ENCODE results near the gene PTPN21.

Gene PTPN21

DNA sequence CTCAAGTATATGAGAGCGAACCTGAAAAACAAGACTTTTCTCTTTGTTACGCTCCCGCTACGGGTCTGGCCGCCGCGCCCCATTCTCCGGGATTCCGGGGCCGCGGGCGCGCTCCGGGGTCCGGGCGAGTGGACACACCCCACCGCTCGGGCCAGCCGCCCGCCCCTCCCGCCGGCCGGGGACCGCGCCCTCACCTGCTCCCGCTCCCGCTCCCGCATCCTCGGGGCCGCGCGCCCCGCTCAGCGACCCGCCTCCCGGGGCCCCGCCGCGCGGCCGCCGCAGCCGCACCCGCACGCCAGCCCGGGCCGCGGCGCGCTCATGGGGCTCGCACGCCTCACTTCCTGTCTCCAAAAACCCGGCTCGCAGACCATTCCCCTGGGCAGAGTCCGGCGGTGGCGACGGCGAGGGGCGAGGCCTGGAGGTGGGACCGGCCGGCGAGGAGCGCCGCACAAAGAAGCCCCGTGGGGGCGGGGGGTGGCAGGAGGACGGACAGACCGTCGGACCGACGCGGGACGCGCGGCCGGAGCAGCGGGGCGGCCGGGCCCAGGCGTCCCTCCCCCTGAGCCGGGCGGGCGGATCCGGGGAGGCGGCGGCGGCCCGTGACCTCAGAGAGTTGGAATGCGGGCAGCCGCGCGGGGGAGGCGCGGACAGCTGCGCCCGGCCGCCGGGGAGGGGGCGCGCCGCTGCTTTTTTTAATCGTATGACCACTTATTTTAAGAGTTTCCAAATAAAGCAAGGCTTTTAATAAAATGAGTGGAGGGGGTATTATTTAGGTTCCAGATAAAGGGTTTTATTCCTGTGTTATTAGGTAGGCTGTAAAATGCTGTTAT, at the start of gene PTPN21:
Gene PTPN21 (minus strand): TSS at position 551 of the 830 bp plus-strand sequence. CDS start 4,590 bp downstream, outside the sequence.
- DNase-seq: peak; percentile 45

DNA sequence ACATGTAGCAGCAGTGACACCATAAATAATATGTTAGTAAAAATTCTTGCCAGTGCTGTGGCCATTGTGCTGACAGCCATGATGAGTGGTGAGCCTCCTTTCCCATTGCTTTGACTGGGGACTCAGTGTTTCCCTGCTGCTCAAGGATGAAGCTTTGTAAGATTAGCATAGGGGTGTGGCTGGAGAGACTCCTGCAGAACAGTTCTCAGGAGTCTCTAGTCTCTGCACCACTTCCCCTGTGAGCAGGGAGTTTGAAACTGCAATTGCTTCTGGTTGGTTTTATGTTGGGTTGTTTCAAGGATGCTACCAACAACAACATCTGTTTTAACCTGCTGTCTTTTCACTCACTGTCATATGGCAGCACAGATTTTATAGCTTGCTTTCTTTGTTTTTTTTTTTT, 49.4 kb upstream of the PTPN21 start:
- no peak for DNase-seq

DNA sequence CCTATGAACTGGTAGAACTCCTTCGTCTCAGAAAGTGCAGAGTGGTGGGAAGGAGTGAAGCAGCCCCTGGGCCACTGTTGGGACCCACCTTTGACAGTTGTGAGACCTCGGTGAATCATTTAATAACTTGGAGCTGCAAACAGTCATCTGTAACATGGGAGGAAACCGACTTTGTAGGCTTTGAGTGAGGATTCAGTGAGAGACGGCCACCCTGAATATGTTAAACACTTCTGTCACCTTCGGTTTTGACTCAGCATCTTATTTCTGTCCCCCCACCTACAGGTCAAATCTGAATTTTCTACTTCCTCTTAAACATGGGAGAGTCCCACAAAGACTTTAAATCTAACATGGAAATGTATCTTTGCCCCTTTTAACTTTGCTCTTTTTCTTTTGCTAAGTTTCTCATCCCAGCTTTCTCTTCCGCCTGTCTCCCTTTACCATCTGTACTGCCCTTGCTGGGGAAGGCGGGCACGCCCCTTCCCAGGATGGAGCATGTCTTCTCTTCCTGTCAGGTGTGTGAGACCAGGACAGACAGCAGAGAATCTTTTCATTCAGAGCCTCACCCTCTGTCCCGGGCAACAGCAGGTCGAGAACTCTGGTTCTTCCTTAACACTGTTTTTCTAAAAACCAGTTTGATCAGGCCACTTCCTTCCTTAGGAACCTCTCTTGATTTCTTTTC, 45.1 kb upstream of the PTPN21 start:
- DNase-seq: no peak

- no peak for DNase-seq
Observed at GRCh38 chr14:88599326-88599725, 44.5 kb upstream of the PTPN21 start.

DNA sequence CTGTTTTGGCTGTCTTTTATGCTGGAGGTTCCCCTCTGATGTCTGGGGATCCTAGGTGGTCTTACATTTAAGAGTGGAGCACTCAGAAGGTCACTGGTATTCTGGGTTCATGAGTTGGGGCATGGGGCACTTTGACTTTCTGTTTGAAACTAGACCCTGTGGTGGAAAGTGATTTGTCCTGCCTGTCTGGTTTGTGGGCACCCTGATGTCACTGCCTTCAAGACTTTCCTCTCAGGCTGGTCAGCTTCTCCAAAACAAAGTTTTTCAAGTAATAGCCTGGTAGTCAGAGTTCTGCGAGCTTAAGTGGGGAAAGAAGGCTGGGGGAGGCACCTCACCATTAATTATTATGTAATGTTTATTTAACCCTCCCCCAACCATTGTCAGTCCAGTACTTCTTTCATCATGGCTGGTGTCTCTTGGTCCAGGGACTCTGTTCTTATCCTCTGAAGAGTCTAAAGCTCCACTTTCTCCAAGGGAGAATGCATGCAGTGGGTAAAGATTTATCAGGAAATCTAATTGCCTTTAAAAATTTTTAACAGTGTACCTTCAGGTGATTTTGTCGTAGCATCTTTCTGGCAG, 43.4 kb upstream of the PTPN21 start:
- DNase-seq: no peak

DNA sequence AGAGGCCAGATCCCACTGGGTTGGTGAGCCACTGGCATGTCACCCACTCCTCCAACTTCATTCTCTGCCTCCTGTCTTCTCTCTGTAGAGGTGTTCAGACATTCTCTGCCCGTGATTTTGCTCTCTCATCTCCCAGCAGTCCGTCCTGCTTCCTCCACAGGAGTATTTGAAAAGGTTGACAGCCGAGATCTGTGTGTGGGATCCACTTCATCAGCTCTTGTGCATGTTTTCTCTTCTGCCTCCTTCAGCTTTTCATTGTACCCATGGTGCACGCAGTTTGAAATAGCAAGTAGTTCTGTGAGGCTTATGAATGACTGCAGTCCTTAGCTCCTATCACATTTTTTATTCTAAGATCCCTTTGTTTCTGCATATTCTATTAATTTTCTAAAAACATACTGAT, 42.8 kb upstream of the PTPN21 start:
- no peak for DNase-seq

DNA sequence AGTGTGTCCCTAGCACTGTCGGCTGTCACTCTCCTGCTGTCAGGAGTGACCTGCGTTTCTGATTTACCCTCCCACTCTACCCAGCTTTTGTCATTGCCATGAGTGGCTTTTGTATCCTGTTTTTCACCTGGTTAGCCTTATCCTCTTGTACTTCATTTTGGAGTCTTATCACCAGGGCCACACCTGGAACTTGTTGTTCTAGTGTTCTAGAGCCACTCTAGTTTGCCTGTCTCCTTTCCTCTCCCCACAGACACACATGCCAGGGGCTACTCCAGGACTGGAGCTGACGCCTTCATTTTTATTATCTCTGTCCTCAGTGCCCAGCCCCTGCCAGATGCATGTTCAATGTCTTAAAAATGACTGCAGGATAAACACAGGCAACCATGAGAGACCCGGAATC, 42.2 kb upstream of the PTPN21 start:
- no peak for DNase-seq

DNA sequence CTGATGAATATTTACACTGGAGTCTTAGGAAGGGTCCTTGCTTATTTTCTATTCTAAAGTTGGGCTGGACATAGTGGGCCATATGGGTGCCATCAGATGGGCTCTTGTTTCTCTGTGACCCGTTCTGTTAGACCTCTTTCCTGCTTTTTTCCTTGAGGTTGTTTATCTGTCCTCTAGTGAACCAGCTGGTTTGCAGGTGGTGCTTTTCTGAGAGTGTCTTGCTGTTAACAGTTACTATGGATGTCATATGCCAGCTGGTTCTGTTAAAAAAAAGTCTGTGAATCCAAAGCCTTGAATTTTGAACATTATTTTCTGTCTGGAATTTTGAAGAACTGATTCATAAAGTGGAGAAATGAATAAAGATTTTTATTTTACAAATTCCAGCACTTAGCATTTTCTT, 37.2 kb upstream of the PTPN21 start:
- DNase-seq: no peak

DNA sequence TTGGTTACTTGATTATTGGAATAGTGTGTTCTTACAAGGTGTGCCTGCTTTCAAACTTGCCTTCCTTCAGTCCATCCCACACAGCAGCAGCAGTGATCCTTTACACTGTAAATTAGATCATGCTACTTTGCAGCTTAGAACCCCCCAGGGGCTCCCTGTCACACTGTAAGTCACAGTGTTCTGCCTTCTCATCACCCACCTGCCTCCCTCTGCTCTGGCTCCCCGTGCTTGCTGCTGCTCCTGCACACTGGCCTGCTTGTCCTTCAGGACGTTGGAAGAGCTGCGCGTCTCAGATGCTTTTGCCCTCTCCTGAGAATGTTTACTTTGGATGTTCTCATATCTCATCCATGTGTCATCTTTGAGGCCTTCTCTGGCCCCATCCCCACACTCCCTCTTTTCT, 35.4 kb upstream of the PTPN21 start:
- DNase-seq: no peak

DNA sequence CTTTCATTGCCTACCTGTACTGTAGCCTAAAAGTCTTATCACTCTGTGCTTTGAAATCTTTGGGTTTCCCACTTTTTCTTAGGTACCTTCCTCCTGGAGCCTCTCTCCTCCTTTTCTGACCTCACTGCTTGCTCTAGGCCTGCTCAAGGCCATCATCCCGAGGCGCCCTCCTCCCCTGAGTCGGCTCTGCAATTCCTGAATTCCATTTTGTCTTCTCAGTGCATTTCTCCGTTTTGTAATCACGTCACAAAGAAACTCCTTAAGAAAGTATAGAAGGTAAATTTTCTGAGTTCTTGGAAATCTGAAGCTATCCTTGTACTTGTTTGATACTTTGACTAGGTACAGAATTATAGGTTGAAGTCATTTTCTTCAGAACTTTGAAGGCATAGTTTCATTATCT, 33.3 kb upstream of the PTPN21 start:
- no peak for DNase-seq

GRCh38 chr14:88584451-88584850, 29.6 kb upstream of the PTPN21 start:
- no peak for DNase-seq

DNA sequence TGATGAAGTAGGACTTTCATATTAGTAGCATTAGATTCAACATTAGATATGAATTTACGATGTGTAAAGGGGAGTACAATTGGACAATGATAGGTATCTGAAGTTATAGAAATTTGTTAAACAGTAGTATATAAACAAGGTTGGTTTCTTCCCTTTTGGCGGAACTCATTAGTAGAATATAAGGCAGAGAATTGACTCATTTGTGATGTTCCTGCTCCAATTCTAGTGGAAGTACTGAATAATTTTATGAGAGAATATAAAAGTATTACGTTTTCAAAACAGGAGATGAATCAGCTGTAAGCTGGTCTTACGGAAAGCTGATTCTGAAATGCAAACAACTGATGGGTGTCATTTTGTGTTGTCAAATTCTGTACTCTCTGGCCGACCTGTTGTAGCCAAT, 21.4 kb upstream of the PTPN21 start:
- DNase-seq: no peak

DNA sequence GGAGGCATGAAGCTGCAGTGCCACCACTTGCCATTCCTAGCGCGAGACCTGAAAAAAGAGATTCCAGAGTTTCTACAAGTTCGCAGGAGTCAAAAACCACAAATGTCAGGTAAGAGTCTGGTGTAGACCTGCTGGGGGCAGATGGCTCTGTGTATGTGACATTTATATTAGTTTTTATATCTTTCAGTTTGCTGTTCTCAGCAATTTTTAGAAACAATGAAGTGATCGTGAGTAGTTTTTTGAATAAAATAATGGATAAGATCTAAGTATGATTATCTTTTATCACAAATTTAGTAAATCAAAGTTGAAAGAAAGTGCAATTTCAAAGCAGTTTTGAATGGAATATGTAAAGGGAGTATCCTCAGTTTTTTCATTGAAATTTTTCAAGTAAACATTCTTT, 17.3 kb upstream of the PTPN21 start:
- DNase-seq: no peak

DNA sequence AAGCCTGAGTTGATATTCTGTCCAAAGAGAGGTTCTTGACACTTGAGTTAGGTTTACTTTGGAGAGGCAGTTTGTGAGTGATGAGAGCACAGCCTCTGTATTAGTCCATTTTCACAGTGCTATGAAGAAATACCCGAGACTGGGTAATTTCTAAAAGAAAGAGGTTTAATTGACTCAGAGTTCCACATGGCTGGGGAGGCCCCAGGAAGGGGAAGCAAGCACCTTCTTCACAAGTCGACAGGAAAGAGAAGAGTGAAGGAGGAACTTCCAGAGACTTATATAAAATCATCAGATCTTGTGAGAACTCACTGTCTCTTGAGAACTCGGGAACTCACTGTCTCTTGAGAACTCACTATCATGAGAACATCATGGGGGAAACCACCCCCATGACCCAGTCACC, 13.4 kb upstream of the PTPN21 start:
- DNase-seq: no peak

DNA sequence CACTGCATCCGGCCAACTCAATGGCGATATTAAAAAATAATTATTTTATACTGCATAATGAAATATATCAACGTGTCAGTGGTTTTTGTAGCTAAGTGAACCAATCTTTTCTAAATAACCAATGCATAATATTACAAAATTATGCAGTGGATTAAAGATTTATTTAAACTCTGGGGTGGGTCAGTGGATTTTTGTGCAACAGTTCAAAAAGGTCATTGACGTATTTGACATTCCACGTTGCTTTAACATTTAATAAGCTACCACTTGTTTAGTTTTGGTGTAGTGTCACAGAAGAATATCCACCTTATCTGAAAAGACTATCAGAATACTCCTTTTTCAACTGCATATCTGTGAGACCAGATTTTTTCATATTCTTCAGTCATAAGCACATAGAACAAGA, 10.6 kb upstream of the PTPN21 start:
- DNase-seq: no peak

DNA sequence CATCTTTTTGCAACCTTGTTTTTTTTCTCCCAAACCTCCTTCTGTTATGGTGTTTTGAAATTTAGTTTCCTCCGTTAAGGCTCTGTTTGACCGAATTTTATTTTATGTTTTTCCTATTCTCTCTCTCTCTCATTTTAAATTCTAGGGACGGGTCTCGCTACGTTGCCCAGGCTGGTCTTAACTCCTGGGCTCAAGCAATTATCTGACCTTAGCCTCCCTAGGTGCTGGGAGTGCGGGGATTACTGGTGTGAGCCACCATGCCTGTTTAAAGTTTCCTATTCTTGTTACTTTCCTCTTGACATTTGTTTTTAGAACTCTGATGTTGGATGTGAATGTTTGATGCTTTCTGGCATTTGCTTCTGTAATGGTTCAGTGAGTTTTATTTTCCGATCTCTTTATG, 9.0 kb upstream of the PTPN21 start:
- no peak for DNase-seq

DNA sequence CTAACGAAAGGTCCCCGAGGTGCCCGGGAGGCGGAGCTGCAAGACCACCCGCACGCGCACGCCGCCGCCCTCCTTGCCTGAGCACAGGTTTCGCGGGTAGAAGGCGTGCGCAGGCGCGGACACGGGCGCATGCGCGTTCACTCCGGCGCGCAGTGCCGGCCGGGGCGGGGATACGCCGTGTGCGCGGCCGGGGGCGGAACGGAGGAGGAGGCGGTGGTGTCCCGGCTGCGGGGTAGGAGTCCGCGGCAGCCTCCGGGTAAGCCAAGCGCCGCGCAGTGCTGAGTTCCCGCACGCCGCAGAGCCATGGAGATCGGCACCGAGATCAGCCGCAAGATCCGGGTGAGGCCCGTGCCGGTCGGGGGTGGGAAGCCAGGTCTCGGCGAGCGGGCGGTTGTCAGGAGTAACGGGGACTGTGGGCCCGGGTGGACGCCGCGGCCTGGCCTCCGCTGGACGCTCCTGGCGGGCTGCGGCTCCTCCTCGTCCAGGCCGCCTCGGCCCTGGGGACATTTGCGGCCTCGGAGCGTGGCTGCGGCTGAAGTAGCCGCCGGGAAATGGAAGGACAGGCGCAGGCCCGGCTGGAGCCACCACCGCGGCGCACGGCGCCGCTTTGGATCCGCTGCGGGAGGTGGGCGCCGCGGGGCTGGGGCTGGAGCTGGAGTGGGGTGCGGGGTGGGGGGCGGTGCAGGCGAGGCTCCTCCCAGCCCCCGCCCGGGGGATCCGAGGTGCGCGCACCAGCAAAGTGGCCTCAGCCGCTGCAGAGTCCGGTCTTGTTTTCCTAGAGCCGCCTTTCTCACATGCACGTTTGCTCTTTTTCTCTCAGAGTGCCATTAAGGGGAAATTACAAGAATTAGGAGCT, 8.3 kb upstream of the PTPN21 start, which contains the start of gene ZC3H14:
Gene ZC3H14 (plus strand): TSS at position 207 of the 856 bp plus-strand sequence. CDS start 97 bp downstream, at position 304.
- peak; percentile 88 for DNase-seq

GRCh38 chr14:88562532-88562830, 7.7 kb upstream of the PTPN21 start:
- DNase-seq: no peak

DNA sequence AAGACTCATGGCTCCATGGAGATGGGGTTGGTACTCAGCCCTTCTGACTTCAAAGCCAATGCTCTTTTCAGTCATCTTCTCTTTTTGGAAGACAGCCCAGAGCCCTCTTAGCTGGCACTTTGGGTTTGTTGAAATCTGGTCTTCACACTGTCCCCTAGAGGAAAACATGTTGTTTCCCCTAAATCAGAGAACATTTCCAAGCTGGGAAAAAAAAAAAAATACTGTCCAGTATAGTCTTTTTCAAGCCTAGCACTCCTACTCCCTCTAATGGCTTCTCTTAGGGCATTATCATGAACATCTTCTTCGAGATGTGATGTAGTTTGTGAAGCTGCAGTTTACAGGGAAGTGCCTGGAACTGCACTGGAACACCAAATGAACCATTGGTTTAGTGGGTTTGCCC, 5.0 kb upstream of the PTPN21 start:
- DNase-seq: no peak

DNA sequence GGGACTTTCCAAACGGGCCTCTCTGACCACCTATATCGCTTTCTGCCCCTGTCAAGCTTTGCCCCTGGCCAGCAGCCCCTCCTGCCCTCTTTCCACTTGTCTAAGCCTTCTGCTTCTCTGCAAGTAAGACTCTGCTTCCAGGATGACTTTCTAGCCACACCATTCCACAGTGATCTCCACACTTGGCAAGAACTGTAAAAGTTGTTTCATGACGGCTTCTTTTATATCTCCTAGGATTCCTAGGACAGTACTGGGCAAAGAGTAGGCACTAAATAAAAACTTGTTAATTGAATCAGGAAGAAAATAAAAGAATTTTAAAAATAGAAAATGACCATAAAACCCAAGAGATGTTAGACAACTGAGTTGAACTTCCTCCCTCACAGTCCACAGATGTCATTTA, 1.8 kb upstream of the PTPN21 start:
- DNase-seq: no peak

DNA sequence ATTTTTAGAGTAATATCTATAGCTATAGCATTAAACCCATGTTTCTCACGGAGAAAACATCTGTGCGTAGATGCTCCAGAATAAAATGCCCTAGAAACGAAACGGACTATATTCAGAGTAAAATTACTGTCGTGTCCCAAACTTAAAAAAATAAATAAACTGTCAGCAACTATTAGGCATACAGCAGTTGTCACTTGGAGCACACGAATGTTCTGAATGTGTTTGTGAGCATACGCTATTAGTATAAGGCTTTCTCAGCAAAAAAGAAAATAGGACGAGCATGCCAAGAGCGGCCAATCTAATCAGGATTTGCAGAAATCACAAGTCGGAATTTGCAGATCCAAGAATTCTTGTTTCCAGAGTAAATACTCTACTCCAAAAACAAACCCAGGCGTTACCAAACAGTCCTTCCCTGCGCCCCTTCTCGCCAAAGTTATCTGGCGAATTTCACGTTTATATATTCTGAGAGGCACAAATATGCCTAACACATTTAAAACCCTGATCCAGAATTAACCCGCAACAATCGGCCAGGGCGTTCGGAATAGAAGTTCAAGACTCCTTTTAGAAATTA, 836 bp downstream of the PTPN21 start:
- no peak for DNase-seq

- no peak for DNase-seq
Observed at GRCh38 chr14:88552876-88553275, 1.9 kb downstream of the PTPN21 start.

- no peak for DNase-seq
Observed at GRCh38 chr14:88551980-88552431, 2.8 kb downstream of the PTPN21 start.

Measured in activated CD4-positive, CD25-positive, alpha-beta regulatory T cell treated with anti-CD3 and anti-CD28 coated beads, Interleukin-2, amount 50 U/mL, for 72 hours (primary cell).